Activated naive CD4-positive, alpha-beta T cell treated with Interleukin-2 at 50 U/mL for 16 hours (primary cell): ENCODE results near the gene MUCL3.
"Not testable (repeated sequence)": the region's sequence is repeated elsewhere in the genome, so short reads cannot be mapped to it uniquely, and the experiment has no call there.

Experiments
- DNase-seq: peaks from one replicate; pipeline ENCODE4 v3.0.0-alpha.2; 2020

Gene MUCL3, protein sequence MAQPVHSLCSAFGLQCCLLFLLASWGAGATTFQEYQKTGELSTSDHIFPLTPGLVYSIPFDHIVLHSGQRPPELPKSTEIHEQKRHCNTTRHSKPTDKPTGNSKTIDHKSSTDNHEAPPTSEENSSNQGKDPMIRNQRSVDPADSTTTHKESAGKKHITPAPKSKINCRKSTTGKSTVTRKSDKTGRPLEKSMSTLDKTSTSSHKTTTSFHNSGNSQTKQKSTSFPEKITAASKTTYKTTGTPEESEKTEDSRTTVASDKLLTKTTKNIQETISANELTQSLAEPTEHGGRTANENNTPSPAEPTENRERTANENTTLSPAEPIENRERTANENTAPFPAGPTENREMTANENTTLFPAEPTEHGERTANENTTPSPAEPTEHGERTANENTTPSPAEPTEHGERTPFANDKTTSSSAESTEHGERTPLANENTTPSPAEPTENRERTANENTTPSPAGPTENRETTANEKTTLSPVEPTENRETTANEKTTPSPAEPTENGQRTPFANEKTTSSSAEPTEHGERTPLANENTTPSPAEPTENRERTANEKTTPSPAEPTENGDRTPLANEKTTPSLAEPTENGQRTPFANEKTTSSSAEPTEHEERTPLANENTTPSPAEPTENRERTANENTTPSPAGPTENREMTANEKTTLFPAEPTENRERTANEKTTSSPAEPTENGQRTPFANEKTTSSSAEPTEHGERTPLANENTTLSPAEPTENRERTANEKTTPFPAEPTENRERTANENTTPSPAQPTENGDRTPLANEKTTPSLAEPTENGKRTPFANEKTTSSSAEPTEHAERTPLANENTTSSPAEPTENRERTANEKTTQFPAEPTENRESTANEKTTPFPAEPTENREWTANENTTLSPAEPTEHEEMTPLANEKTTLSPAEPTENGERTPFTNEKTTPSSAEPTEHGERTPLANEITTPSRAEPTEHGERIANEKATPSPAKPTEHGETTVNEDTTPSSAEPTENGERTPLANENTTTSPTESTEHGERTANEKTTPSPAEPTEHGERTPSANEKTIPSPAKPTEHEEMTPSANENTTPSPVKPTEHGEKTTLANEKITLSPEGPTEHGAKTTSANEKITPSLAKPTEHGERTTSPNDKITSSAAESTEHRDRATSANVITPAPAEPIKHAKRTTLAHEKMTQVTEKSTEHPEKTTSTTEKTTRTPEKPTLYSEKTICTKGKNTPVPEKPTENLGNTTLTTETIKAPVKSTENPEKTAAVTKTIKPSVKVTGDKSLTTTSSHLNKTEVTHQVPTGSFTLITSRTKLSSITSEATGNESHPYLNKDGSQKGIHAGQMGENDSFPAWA (N-terminal part only)

DNA sequence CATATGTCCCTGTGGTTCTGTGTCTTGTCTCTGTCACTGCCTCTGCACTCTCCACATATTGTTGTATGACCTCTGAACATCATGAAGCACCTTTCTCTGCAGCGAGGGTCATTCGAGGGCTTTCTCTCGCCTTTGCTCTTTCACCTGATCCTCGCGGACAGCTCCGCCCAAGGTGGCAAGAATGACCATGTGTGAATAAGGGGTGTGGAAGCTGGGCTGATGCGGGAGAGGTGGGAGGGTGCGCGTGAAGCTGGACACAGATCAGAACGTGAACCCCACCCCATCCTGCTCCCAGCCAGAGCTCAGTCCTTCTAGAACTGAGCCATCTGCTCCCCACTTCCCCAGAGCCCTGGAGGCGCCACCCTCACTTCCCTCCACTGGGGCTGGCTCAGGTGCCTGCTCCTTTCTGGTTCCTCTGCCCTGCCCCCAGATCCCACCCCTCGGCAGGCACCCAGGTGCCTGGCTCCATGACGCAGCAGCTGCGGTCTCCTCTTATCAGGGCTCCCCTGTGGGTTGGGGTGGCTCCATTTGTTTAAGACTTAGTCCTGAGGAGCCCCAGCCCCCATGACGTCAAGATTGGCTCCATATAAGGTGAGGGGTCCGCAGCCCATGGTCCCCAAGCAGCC is at the start of gene MUCL3:
Gene MUCL3 (plus strand): TSS at position 613 of the 626 bp plus-strand sequence. CDS start 27 bp downstream, outside the sequence.
- no peak for DNase-seq

DNA sequence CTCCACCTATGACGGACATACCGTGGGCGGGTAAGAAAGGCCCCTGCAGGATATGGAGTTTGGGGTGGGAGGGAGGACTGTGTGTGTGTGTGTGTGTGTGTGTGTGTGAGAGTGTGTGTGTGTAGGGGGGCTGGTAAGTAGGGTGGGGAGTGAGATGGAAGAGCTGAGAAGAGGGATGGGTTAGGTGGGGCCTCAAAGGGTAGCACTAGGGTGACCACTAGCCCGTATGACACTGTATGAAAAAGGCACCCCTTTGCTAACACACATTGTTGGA is 49.4 kb upstream of the MUCL3 start:
- DNase-seq = no peak

DNA sequence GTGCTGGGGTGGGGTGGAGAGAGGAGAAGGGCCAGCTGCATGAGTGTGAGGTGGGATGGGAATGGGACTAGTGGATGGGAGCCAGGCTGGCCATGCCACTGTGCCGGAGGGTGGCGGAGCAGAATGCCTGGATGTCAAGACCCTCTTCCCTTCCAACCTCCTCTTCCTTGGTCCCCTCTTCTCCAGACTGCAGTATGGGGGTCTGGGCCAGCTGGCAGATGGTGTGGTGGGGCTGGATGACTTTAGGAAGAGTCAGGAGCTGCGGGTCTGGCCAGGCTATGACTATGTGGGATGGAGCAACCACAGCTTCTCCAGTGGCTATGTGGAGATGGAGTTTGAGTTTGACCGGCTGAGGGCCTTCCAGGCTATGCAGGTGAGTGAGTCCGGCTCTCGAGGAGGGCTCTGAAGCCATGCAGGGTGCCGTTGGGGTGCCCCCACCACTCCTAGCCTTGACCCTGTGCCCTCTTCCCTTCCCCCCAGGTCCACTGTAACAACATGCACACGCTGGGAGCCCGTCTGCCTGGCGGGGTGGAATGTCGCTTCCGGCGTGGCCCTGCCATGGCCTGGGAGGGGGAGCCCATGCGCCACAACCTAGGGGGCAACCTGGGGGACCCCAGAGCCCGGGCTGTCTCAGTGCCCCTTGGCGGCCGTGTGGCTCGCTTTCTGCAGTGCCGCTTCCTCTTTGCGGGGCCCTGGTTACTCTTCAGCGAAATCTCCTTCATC is 48.8 kb upstream of the MUCL3 start:
- DNase-seq = no peak

DNA sequence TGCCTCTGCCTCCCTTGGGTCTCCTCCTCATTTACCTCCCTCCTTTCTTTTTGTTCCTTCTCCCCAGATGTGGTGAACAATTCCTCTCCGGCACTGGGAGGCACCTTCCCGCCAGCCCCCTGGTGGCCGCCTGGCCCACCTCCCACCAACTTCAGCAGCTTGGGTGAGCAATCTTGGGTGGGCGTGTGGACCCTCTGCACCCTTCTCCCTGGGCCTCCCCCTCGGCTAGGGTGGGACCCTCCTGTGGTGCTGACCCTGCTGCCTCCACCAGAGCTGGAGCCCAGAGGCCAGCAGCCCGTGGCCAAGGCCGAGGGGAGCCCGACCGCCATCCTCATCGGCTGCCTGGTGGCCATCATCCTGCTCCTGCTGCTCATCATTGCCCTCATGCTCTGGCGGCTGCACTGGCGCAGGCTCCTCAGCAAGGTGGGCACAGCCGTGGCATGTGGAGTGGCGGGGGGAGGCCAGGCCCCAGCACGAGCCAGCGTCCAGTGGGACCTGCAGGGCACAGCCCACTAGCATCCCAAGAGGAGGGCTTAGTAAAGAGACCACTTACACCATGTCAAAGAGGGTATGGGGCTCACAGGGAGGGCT is 47.7 kb upstream of the MUCL3 start:
- no peak for DNase-seq

DNA sequence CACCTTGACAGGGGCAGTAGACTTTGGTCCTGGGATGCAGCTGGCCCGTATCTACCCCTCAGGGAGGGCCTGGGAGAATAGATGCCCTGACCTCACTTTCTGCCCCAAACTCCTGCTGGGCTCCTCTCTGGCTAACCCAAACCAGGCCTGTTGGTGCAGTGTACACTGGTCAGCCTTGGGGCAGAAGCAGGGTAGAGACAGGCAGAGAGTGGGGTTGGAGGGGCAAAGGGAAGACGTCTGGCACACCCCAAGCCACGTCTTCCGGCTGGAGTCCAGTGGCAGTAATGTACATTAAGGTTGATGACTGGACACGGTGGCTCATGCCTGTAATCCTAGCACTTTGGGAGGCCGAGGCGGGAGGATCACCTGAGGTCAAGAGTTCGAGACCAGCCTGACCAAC is 47.1 kb upstream of the MUCL3 start:
- DNase-seq = no peak

DNA sequence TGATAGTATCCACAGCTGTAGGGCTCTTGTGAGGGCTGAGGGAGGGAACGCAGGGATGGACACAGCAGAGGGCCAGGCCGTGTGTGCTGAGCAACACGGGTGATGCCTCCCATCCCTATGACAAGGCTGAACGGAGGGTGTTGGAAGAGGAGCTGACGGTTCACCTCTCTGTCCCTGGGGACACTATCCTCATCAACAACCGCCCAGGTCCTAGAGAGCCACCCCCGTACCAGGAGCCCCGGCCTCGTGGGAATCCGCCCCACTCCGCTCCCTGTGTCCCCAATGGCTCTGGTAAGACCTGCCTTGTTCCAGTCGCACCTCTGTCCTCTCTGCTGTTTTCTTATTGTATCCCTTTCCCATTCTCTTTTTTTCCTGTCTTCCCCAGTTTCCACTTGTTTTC is 46.4 kb upstream of the MUCL3 start:
- DNase-seq = no peak

DNA sequence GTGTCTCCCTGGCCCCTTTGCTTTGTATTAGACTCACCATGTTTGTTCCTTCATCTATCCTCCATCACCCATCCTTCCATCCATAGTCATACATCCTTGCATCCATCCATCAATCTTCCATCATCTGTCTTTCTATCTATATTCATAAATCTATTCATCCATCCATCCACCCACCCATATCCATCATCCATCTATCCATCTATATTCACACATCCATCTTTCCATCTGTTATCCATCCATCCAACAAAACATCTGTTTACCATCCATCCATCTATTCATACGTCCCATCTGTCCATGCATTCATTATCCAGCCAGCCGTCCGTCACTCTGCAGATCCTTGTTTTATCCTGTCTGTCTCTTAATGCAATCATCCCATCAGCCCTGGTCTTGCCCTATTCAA is 45.8 kb upstream of the MUCL3 start:
- no peak for DNase-seq

DNA sequence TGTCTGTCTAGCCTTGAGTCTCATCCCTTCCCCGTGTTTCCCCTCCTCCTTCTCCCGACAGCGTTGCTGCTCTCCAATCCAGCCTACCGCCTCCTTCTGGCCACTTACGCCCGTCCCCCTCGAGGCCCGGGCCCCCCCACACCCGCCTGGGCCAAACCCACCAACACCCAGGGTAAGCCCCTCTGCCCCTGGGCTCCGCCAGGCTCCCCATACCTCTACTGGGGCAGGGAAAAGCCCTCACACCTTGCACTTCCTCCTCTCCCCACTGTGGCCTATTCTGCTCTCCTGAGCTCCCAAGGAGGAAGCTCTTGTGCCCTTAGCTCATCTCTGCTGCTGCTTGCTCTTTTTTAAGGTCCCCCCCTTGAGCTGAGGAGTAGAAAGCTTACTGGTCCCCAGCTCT is 45.4 kb upstream of the MUCL3 start:
- DNase-seq = no peak

DNA sequence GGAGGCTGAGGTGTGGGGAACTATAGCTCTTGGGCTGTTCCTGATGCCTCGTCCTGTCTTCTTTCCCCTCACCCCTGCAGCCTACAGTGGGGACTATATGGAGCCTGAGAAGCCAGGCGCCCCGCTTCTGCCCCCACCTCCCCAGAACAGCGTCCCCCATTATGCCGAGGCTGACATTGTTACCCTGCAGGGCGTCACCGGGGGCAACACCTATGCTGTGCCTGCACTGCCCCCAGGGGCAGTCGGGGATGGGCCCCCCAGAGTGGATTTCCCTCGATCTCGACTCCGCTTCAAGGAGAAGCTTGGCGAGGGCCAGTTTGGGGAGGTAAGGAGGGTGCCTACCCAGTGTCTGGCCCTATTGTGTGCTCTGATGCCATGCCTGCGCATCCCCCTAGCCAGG is 44.2 kb upstream of the MUCL3 start:
- no peak for DNase-seq

DNA sequence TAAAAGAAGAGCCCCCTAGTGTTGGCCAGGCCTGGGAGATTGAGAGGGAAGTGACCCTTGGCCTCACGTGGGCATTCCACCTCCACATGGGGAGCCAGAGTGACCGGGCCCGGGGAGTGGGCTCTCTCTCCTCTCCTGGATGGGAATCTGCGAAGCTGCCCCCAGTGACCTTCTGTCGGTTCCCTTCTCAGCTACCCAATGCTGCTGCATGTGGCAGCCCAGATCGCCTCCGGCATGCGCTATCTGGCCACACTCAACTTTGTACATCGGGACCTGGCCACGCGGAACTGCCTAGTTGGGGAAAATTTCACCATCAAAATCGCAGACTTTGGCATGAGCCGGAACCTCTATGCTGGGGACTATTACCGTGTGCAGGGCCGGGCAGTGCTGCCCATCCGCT is 42.9 kb upstream of the MUCL3 start:
- DNase-seq = no peak

DNA sequence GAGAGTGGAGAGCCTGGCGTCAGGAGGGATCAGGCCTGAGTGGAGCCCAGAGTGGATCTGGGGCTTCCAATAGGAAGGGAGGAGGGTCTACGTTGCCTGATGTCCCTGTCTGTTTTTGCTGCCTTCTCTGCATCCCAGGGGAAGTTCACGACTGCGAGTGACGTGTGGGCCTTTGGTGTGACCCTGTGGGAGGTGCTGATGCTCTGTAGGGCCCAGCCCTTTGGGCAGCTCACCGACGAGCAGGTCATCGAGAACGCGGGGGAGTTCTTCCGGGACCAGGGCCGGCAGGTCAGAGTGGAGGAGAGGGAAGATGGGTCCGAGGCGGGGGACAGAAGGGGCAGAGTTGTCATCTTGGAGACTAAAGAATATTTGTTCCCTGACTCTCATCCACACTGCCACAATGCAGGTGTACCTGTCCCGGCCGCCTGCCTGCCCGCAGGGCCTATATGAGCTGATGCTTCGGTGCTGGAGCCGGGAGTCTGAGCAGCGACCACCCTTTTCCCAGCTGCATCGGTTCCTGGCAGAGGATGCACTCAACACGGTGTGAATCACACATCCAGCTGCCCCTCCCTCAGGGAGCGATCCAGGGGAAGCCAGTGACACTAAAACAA is 41.9 kb upstream of the MUCL3 start:
- no peak for DNase-seq

DNA sequence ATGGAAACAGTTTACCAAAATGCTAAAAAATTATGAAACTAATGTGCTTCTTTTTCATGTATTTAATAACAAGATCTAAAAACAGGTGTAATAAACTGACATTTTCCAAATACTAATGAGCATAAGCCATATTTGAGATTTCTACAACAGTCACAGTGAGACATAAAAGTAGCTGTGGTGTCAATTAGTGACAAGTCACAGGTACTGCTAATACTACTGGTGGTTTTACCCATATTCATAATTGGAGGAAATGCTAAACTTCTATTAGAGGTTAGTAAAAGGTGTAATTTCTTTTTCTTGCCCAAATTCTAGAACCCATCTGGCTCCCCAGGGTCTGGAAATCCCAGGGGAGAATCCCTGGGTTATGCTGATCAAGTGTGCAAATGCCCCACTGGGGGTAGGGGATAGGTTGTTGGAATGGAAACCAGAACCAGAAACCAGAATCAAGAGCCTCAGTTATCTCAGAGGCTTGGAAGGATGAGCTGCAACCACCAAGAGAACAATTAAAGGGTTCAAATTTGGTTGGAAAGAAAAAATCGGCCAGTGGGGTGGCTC is 39.8 kb upstream of the MUCL3 start:
- no peak for DNase-seq

DNA sequence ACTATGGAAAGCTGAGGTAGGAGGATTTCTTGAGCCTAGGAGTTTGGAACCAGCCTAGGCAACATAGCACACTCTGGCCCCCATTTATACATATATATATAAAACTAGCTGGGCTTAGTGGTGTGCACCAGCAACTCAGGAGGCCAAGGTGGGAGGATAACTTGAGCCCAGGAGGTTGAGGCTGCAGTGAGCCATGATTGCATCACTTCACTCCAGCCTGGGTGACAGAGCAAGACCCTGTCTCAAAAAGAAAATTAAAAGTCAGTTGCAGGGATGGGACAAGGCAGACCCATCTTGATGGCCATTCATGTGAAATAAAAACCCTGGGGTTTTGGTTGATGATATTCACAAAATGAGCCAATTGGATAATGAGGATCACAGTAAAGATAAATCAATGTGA is 39.3 kb upstream of the MUCL3 start:
- no peak for DNase-seq

DNA sequence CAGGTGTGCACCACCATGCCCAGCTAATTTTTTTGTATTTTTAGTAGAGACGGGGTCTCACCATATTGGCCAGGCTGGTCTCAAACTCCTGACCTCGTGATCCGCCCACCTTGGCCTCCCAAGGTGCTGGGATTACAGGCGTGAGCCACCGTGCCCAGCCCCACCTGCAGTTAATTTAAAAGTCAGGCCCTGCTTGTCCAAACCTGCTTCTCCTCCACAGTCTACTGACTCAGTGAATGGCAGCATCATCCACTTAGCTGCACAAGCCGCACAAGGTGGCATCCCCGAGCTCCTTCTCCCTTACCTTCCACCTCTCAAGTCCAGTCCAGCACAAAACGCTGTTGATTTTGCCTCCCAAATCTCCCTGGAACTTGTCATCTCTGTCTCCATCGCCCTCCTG is 38.6 kb upstream of the MUCL3 start:
- DNase-seq = not testable (repeated sequence)

DNA sequence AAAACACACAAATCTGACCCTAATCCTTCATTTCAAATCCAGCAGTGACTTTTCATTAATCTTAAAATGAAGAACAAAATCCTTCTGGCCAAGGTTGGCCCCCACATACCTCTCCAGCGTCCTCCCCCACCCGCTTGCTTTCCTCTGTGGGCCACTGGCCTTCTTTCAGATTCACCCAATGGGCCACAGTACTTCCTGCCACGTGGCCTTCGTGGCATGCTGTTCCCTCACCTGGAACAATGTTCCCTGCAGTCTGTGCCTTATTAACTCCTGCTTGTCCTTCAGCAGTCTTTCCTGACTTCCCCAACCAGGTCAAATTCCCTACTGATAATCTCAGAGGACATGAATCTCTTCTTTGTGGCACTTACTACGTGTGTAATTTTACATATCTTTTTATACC is 38.1 kb upstream of the MUCL3 start:
- no peak for DNase-seq

DNA sequence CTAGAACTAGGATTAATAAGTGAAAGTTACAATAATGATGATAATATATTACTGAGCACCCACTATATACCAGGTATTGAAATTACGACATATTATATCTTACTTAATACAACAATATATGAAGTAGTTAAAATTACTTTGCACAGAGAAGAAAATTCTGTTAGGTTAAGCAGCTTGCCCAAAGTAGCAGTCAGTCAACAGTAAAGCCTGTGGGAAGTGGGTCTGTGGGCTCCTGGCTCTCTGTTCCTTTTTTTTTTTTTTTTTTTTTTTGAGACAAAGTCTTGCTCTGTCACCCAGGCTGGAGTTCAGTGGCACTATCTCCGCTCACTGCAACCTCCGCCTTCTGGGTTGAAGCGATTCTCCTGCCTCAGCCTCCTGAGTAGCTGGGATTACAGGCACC is 37.5 kb upstream of the MUCL3 start:
- DNase-seq = no peak

DNA sequence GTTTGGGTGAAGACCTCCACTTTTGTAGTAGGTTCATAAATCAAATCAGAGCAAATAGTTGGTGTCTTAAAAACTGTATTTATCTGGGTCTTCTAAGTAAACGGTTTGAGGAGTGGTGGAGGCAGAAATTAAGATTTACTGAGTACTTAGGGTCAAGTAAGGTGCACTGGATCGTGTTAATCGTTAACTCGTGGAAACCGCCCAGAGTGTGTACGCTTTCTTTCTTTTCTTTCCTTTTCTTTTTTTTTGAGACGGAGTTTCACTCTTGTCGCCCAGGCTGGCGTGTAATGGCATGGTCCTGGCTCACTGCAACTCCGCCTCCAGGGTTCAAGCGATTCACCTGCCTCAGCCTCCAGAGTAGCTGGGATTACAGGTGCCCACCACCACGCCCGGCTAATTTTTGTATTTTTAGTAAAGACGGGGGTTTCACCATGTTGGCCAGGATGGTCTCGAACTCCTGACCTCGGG is 33.4 kb upstream of the MUCL3 start:
- not testable (repeated sequence) for DNase-seq

DNA sequence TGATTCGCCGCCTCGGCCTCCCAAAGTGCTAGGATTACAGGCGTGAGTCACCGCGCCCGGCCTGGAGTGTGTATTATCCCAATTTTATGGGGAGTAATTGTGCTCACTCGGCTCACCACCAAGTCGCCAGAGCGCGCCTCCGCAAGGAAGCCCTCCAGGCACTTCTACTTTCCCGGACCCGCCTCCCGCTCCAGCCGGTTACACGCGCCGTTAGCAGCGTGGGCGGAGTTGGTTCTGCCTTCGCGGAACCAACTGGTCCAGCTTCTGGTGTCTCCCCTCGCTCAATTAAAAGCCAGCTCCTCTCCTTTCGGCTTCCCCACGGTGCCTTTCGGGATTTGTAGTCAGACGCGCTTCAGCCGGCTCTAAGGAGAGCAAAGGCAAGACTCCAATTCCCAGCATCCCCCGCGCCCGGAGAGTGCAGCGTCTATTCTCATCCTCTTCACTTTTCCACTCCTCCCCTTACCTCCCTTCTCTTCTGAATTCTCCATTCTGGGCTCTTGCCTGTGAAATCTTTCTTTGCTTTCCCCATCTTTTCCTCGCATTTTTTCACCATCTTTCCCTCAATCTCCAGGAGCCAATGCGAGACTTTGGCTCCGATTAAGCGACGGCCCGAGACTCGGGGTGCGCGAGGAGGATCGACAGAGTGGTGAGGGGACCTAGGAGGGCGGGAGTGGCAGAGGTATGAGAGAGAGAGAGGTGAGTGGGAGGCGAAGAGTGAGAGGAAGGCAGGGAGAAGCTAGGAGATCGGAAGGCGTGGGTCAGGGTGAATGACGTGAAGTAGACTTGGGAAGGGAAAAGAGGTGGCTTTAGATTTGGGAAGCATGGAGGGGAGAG is 32.8 kb upstream of the MUCL3 start, which contains the start of gene GTF2H4:
Gene GTF2H4 (plus strand): TSS at position 450 of the 834 bp plus-strand sequence.
- DNase-seq = peak; percentile 96

DNA sequence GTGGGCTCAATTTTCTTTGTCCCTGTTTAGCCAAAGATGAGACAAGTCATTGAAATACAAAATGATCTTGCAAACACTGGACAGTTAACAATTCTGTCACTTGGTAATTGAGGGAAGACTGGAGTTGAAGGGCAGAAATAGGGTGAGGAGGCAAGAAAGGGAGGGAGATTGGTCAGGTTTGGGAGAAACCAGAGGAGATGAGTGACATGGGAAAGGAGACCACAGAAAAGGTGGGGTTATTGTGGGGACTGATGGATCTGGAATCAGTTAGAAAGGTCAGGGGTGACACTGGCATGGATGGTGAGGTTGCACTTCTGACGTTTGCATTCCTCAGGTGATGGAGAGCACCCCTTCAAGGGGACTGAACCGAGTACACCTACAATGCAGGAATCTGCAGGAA is 32.1 kb upstream of the MUCL3 start:
- DNase-seq = no peak

DNA sequence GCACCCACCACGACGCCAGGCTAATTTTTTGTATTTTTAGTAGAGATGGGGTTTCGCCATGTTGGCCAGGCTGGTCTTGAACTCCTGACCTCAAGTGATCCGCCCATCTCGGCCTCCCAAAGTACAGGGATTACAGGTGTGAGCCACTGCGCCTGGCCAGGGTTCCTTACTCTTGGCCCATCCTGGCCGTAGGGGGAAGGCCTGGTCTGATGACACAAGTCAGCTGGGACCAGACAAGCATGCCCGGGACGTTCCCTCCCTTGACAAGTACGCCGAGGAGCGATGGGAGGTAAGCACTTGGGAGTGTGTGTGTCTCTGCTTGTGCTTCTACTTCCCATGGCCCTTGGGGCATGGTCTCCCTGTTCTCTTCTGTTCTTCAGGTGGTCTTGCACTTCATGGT is 30.3 kb upstream of the MUCL3 start:
- not testable (repeated sequence) for DNase-seq
